Measurements from ENCODE around the gene MRM1. TPM values are rescaled to one million over a fixed set of nuclear protein-coding genes. Genes with fewer than 3 reads are reported as not detected.

Gene MRM1
- total RNA-seq, 3 donors from 2014 or later (not counting 1 experiment from before 2014, with no cell fraction given), result 1.3 to 2.8 (median 1.7) TPM

- peaks cover 12% of the 10 kb centered on the region for H3K4me1 ChIP-seq (ENCODE audit: control insufficient read depth, insufficient read depth, low read length)
- H3K9me3 ChIP-seq (ENCODE audit: control insufficient read depth, insufficient read depth, low read length), result no peaks in the 10 kb centered on the region
- H3K27me3 ChIP-seq (ENCODE audit: control insufficient read depth, insufficient read depth, low read length), result no peaks in the 10 kb centered on the region
- Mint-ChIP-seq H3K4me3 (no peak overlapping the region), H3K27ac (peak overlapping the region in 1 of 2 donors; percentile 29), H3K36me3 (no peaks in the 10 kb centered on the region), H3K27me3 (ENCODE audit: low read depth in 2 of 2) (no peaks in the 10 kb centered on the region), H3K9me3 (no peaks in the 10 kb centered on the region), H3K4me1 (peaks cover 18 to 33% of the 10 kb centered on the region in 2 donors)
- H3K36me3 ChIP-seq (ENCODE audit: control insufficient read depth, insufficient read depth, low read length), result no peaks in the 10 kb centered on the region
- H3K27ac ChIP-seq (ENCODE audit: low read length), result no peak overlapping the region
- 81% methylated on average over 7 of the region's 7 CpGs for WGBS (ENCODE audit: insufficient coverage)
- no peak overlapping the region for H3K4me3 ChIP-seq (ENCODE audit: low read length)
- intact Hi-C loops (cut with micrococcal nuclease), result loop anchor here (10.0 kb wide), 1 partner anchor 63 kb away; the partner anchor contains the start of gene GGNBP2
- ATAC-seq (peak in 1 of 3 donors; percentile 15), DNase-seq (no peak)
- TF ChIP-seq, protein P1, sequence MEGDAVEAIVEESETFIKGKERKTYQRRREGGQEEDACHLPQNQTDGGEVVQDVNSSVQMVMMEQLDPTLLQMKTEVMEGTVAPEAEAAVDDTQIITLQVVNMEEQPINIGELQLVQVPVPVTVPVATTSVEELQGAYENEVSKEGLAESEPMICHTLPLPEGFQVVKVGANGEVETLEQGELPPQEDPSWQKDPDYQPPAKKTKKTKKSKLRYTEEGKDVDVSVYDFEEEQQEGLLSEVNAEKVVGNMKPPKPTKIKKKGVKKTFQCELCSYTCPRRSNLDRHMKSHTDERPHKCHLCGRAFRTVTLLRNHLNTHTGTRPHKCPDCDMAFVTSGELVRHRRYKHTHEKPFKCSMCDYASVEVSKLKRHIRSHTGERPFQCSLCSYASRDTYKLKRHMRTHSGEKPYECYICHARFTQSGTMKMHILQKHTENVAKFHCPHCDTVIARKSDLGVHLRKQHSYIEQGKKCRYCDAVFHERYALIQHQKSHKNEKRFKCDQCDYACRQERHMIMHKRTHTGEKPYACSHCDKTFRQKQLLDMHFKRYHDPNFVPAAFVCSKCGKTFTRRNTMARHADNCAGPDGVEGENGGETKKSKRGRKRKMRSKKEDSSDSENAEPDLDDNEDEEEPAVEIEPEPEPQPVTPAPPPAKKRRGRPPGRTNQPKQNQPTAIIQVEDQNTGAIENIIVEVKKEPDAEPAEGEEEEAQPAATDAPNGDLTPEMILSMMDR (IDR thresholded peaks at IDR 0.05), result no peak
Observed at GRCh38 chr17:36608280-36608679, 6.9 kb downstream of the MRM1 start.

- Mint-ChIP-seq H3K36me3 (no peaks in the 10 kb centered on the region), H3K27ac (no peak overlapping the region), H3K27me3 (ENCODE audit: low read depth in 2 of 2) (no peaks in the 10 kb centered on the region), H3K9me3 (no peaks in the 10 kb centered on the region), H3K4me3 (peak overlapping the region; percentile 21), H3K4me1 (peaks cover 16 to 31% of the 10 kb centered on the region in 2 donors)
- ATAC-seq (peak; percentile 45 to 82 (median 79)), DNase-seq (peak in 1 of 2 donors; percentile 23)
- Histone ChIP-seq H3K27me3 (ENCODE audit: control insufficient read depth, insufficient read depth, low read length) (no peaks in the 10 kb centered on the region), H3K36me3 (ENCODE audit: control insufficient read depth, insufficient read depth, low read length) (no peaks in the 10 kb centered on the region), H3K27ac (ENCODE audit: low read length) (no peak overlapping the region), H3K9me3 (ENCODE audit: control insufficient read depth, insufficient read depth, low read length) (no peaks in the 10 kb centered on the region), H3K4me1 (ENCODE audit: control insufficient read depth, insufficient read depth, low read length) (peaks cover 9% of the 10 kb centered on the region), H3K4me3 (ENCODE audit: low read length) (no peak overlapping the region)
- TF ChIP-seq, protein P1 (IDR thresholded peaks at IDR 0.05), result no peak
- WGBS (ENCODE audit: insufficient coverage), result 65% methylated on average over 24 of the region's 24 CpGs
- intact Hi-C loops (cut with micrococcal nuclease), result loop anchor here (10.0 kb wide), 1 partner anchor 64 kb away; the partner anchor contains the start of gene GGNBP2
Observed at GRCh38 chr17:36608794-36609497, 7.6 kb downstream of the MRM1 start.

DNA sequence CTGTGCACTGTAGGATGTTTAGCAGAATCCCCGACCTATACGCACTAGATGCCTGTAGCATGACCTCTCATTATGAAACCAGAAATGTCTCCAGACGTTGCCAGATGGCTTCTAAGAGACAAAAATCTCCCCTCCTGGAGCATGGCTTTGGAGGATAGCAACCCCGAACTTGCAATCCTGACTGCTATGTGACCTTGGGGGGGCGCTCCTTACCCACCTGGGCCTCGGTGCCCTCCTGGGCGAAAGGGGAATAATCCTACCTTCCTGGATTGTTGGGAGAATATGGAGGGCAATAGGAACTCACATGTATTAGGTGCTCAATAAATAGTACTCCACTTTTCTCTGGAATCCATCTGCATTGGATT is 8.1 kb downstream of the MRM1 start:
- Histone ChIP-seq H3K4me3 (ENCODE audit: low read length) (no peak overlapping the region), H3K4me1 (ENCODE audit: control insufficient read depth, insufficient read depth, low read length) (peaks cover 9% of the 10 kb centered on the region), H3K36me3 (ENCODE audit: control insufficient read depth, insufficient read depth, low read length) (no peaks in the 10 kb centered on the region), H3K27me3 (ENCODE audit: control insufficient read depth, insufficient read depth, low read length) (no peaks in the 10 kb centered on the region), H3K9me3 (ENCODE audit: control insufficient read depth, insufficient read depth, low read length) (no peaks in the 10 kb centered on the region), H3K27ac (ENCODE audit: low read length) (no peak overlapping the region)
- 91% methylated on average over 7 of the region's 7 CpGs for WGBS (ENCODE audit: insufficient coverage)
- TF ChIP-seq, protein P1 (IDR thresholded peaks at IDR 0.05), result no peak
- intact Hi-C loops (cut with micrococcal nuclease), result loop anchor here (10.0 kb wide), 1 partner anchor 65 kb away; the partner anchor contains the start of gene GGNBP2
- no peaks in the 10 kb centered on the region for H3K9me3 Mint-ChIP-seq
- no peak for DNase-seq
- no peak overlapping the region for H3K27ac Mint-ChIP-seq
- H3K27me3 Mint-ChIP-seq (ENCODE audit: low read depth in 2 of 2), result no peaks in the 10 kb centered on the region
- no peaks in the 10 kb centered on the region for H3K36me3 Mint-ChIP-seq
- H3K4me1 Mint-ChIP-seq, result peaks cover 11 to 25% of the 10 kb centered on the region in 2 donors
- ATAC-seq, result no peak
- H3K4me3 Mint-ChIP-seq, result no peak overlapping the region

Data from natural killer cell (primary cell).